Tibial nerve (tissue), 4 donors: Measurements from ENCODE around the gene FAM181A. TPM values are rescaled to one million over a fixed set of nuclear protein-coding genes. Genes with fewer than 3 reads are reported as not detected.

Experiments used
- DNase-seq, 2 donors: peaks; one replicate each; pipeline ENCODE4 v3.0.0-alpha.2; 2019; ENCODE audit warnings: low spot score in 2 of 2
- H3K27ac ChIP-seq, 4 donors: fragments of 200-600 bp; sonication (generic) in 3 of 4; one replicate each; pipeline ENCODE4 v1.5.1; 2017 to 2019; ENCODE audit warnings: mild to moderate bottlenecking in 1 of 4
- H3K27me3 ChIP-seq, 2 donors: fragments of 200-600 bp; sonication (generic) in 1 of 2; one replicate each; pipeline versions ENCODE4 v1.5.1 to v1.6.0; 2017 to 2019
- H3K36me3 ChIP-seq, 3 donors: fragments of 200-600 bp; sonication (generic); one replicate each; pipeline ENCODE4 v1.5.1; 2018 to 2019
- H3K4me1 ChIP-seq, 4 donors: fragments of 200-600 bp; sonication (generic) in 3 of 4; one replicate each; pipeline ENCODE4 v1.5.1; 2017 to 2019
- H3K4me3 ChIP-seq, 4 donors: fragments of 200-600 bp; sonication (generic) in 3 of 4; one replicate each; pipeline ENCODE4 v1.5.1; 2017 to 2019; ENCODE audit warnings: mild to moderate bottlenecking in 1 of 4, moderate library complexity in 1 of 4
- H3K9me3 ChIP-seq, 4 donors: fragments of 200-600 bp; sonication (generic) in 3 of 4; one replicate each; pipeline ENCODE4 v1.5.1; 2017 to 2019
- EP300 ChIP-seq, 2 donors: sonication (generic); formaldehyde crosslinking; IDR thresholded peaks; one replicate each; pipeline ENCODE4 v1.6.1; 2017; ENCODE audit warnings: antibody characterized with exemption in 2 of 2, mild to moderate bottlenecking in 1 of 2
- POLR2A ChIP-seq, 2 donors: fragments of 450-650 bp; IDR thresholded peaks; one replicate each; pipeline ENCODE4 v1.6.1; 2017; ENCODE audit warnings: antibody characterized with exemption in 2 of 2, mild to moderate bottlenecking in 2 of 2, moderate library complexity in 2 of 2
- WGBS, 2 donors: methylation state at CpG; one replicate each; pipeline ENCODE4 v1.1.5; 2018; 5-methylcytosine and 5-hydroxymethylcytosine counted together
- total RNA-seq, 4 donors: library from RNA; depleted of rRNA; stranded (reverse); fragments of >200 nt; gene quantifications; one replicate each; pipeline ENCODE4 v1.1.0, GENCODE V29; 2016
- TF ChIP-seq, protein P1 (sequence below), 5 experiments: fragments of 200-600 bp in 3 of 5; fragments of 450-650 bp in 2 of 5; sonication (generic) in 3 of 5; IDR thresholded peaks; one replicate each; pipeline ENCODE4 v1.5.1; 2016 to 2019; ENCODE audit warnings: antibody characterized with exemption in 5 of 5, mild to moderate bottlenecking in 3 of 5, moderate library complexity in 2 of 5

FAM181A gene
- total RNA-seq, 4 donors from 2014 or later: not detected

DNA sequence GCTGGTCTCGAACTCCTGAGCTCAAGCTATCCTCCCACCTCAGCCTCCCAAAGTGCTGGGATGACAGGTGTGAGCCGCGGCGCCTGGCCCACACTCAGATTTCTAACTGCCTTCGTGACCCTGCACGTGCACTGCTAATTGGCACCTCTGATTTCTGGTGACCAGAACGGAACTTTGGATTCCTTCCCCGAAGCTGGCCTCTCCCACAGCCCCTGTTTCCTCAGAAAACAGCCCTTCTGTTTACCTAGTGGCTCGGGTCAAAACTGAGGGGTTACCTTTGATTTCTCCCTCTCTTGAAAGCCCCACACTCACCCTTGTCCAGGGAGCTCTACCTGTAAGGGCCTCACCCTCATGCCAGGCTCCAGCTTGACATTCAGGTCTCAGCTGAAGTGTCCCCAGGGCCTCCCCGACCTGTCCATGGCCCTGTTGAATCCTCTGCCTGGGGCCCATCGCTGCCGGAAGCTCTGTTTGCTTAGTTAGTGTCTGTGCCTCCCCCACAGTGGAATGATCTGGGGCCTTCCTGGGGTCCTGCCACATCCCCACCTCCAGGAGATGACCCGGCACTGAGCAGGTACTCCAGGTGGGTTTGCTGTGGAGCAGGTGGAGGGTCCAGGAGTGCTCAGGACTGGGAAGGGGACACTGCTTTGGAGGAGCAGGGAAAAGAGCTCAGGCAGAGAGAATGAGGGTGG is 24.4 kb upstream of the FAM181A start:
- TF ChIP-seq POLR2A (IDR thresholded peaks at IDR 0.05): no peak
- H3K27ac ChIP-seq: no peak overlapping the region
- 87 to 88% methylated on average over 13 of the region's 13 CpGs for WGBS, 2 donors
- no peaks in the 10 kb centered on the region for H3K36me3 ChIP-seq
- H3K27me3 ChIP-seq: peaks cover 0 to 14% of the 10 kb centered on the region in 2 donors
- DNase-seq: no peak
- H3K4me1 ChIP-seq: no peaks in the 10 kb centered on the region
- H3K4me3 ChIP-seq: no peak overlapping the region
- H3K9me3 ChIP-seq: no peaks in the 10 kb centered on the region

DNA sequence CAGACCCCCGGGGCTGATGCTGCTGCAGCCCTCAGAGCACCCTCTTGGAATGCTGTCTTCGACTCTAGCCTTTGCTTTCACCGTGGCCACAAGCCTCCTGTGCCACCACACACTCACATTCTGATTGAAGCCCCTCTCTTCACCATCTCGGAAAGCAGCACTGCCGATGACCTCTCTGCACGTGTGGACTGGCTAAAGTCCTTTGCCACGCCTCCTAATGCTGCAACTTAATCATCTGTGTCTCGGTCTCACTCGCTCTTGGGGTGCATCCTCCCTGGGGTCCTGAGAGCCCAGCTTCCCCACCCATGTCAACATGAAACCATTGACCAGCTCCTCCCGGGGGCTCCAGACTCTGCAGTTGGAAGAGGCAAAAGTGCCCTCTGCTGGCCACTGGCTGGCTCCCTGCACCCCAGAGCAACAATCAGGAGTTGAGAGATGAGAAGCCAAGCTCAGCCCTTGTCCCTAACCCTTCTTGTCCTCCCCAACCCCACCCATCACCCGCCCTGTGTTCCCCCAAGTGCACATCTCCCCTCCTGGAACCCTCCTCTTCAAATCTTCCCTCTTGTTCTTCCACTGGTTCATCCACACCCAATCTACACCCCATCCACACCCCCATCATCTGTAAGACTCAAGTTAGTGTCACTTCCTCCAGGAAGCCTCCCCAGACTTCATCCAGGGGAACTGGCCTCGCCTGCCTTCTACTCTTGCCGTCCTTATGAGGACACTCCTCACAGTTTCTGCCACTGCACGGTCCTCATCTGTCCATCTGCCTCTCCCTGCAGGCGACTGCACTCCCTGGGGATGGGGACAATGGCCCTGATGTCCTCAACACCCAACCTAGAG is 23.6 kb upstream of the FAM181A start:
- Histone ChIP-seq H3K36me3 (no peaks in the 10 kb centered on the region), H3K4me3 (no peak overlapping the region), H3K4me1 (no peaks in the 10 kb centered on the region), H3K9me3 (no peaks in the 10 kb centered on the region), H3K27ac (no peak overlapping the region), H3K27me3 (peaks cover 0 to 14% of the 10 kb centered on the region in 2 donors)
- WGBS, 2 donors: 53 to 55% methylated on average over 15 of the region's 15 CpGs
- DNase-seq: no peak
- TF ChIP-seq, protein P1, sequence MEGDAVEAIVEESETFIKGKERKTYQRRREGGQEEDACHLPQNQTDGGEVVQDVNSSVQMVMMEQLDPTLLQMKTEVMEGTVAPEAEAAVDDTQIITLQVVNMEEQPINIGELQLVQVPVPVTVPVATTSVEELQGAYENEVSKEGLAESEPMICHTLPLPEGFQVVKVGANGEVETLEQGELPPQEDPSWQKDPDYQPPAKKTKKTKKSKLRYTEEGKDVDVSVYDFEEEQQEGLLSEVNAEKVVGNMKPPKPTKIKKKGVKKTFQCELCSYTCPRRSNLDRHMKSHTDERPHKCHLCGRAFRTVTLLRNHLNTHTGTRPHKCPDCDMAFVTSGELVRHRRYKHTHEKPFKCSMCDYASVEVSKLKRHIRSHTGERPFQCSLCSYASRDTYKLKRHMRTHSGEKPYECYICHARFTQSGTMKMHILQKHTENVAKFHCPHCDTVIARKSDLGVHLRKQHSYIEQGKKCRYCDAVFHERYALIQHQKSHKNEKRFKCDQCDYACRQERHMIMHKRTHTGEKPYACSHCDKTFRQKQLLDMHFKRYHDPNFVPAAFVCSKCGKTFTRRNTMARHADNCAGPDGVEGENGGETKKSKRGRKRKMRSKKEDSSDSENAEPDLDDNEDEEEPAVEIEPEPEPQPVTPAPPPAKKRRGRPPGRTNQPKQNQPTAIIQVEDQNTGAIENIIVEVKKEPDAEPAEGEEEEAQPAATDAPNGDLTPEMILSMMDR (IDR thresholded peaks at IDR 0.05): peak in 2 of 5 experiments; percentile 10 to 20
- TF ChIP-seq POLR2A (IDR thresholded peaks at IDR 0.05): no peak
- no peak for TF ChIP-seq EP300 (IDR thresholded peaks at IDR 0.05)

DNA sequence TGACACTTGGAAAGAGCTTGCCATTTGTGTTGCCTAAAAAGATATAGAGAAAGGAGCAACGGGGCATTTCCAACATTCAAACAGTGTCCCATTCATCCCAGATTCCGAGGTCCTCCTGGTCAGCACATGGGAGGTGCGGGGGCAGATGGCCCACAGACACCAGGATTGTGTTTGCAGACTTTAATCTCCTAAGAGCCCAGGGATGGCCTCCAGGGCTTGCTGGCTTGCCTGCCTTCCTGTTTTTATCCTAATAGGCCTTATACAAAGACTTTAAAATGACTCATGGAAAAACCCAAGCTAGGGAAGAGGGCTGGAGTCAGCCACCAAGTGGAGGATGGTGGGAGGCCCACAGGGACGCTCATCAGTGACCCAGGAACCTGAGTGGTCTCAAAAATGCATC is 21.5 kb upstream of the FAM181A start:
- no peaks in the 10 kb centered on the region for H3K36me3 ChIP-seq
- TF ChIP-seq POLR2A (IDR thresholded peaks at IDR 0.05) (no peak), EP300 (IDR thresholded peaks at IDR 0.05) (no peak)
- TF ChIP-seq, protein P1 (IDR thresholded peaks at IDR 0.05): no peak
- no peaks in the 10 kb centered on the region for H3K9me3 ChIP-seq
- DNase-seq: no peak
- H3K4me3 ChIP-seq: no peak overlapping the region
- no peak overlapping the region for H3K27ac ChIP-seq
- 41 to 50% methylated on average over 4 of the region's 4 CpGs for WGBS, 2 donors
- no peaks in the 10 kb centered on the region for H3K4me1 ChIP-seq
- peaks cover 0 to 14% of the 10 kb centered on the region in 2 donors for H3K27me3 ChIP-seq

DNA sequence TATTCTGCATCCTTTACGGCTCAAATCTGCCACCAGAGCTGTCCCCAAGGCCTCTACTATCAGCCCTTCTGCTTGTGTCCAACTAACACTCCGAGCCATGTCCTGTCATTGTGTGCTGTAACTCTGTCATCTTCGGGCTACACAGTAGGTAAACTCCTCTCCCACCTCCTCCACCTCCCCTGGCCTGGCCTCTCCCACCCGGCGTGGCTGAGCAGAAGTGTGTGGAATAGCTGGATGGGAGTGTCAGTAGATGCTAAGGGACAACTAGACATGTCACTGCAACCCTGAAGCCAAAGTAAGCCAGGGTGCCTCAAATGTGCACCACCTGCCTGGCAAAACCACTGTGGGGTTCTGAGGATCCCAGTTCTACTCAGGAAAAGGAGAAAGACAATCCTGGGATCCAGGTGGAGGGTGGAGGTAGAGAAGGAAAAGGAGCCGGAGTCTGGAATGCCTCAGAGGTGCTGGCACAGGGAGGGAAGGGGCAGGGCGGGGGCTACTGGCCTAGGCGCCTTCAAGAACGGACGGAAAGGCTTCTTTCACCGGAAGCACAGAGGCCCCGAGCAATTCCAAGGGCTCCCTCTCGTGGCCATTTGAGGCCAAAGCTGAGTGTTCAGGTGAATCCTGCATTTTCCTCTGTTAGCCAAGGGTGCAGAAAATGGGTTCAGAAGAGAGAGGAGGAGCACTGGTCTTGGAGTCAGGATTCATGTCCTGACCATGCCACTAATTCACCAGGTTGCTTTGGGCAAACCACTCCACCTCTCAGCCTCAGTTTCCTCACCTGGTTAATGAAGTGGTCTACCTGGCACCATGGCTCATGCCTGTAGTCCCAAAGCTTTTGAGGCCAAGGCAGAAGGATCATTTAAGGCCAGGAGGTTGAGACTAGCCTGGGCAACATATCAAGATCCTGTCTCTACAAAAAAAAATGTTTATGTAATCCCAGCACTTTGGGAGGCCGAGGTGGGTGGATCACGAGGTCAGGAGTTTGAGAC is 20.5 kb upstream of the FAM181A start:
- Histone ChIP-seq H3K4me1 (no peaks in the 10 kb centered on the region), H3K27me3 (peaks cover 0 to 14% of the 10 kb centered on the region in 2 donors), H3K9me3 (no peaks in the 10 kb centered on the region), H3K4me3 (no peak overlapping the region), H3K27ac (no peak overlapping the region), H3K36me3 (no peaks in the 10 kb centered on the region)
- DNase-seq: peak in 1 of 2 donors; percentile 40
- 50 to 54% methylated on average over 15 of the region's 15 CpGs for WGBS, 2 donors
- no peak for TF ChIP-seq EP300 (IDR thresholded peaks at IDR 0.05)
- TF ChIP-seq, protein P1 (IDR thresholded peaks at IDR 0.05): peak; percentile 43 to 61 (median 53)
- no peak for TF ChIP-seq POLR2A (IDR thresholded peaks at IDR 0.05)

DNA sequence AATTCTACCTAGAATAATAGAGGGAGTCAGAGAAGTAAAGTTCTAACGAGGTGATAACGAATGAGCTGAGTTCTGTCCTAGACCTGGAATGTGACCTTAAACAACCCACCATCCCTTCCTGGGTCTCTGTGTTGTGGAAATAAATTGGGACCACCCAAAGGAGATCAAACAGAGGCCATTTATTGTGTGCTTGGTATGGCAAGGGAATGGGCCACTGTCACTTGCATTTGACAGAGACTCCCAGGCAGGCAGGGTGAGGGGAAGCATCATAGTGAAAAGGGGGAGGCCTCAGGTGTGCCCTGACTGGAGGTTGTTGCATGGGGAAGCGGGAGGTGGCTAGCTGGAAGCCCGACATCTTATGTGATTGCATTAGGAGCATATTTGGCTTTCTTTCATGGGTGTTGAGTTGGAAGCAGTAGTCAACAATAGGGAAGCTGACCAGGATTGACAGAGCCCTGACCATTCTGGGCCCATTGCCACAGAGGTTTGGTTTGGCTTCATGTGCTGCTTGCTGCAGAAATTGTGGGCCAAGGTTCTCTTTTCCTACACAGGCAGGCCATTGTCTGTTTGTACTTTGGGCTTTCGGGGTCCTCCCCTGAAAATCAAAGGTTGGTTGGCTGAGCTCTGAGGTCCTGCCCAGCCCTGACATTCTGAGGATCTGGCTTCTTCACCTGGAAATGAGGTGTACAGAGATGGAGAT is 17.6 kb upstream of the FAM181A start:
- WGBS, 2 donors: 75 to 83% methylated on average over 5 of the region's 5 CpGs
- DNase-seq: no peak

More for the DNA sequence above, 17.6 kb upstream of the FAM181A start:
- TF ChIP-seq, protein P1 (IDR thresholded peaks at IDR 0.05): no peak
- TF ChIP-seq POLR2A (IDR thresholded peaks at IDR 0.05) (no peak), EP300 (IDR thresholded peaks at IDR 0.05) (no peak)
- Histone ChIP-seq H3K4me3 (no peak overlapping the region), H3K4me1 (no peaks in the 10 kb centered on the region), H3K9me3 (peaks cover 0 to 9% (median 0%) of the 10 kb centered on the region in 4 donors), H3K36me3 (no peaks in the 10 kb centered on the region), H3K27me3 (no peaks in the 10 kb centered on the region), H3K27ac (no peak overlapping the region)
